Right atrium auricular region (tissue), 2 donors: Measurements from ENCODE around the gene NCAPD2. TPM values are rescaled to one million over a fixed set of nuclear protein-coding genes. Genes with fewer than 3 reads are reported as not detected.

Experiments used
- DNase-seq: peaks from one replicate; pipeline ENCODE4 v3.0.0-alpha.2; 2019; ENCODE audit warnings: low spot score
- H3K27ac ChIP-seq, 2 donors: fragments of 200-600 bp; sonication (generic); 1 replicate in 1 of 2; 2 replicates in 1 of 2; pipeline ENCODE4 v1.5.1; 2016 to 2019
- H3K27me3 ChIP-seq, 2 donors: fragments of 200-600 bp; sonication (generic); one replicate each; pipeline versions ENCODE4 v1.5.1 to v1.6.0; 2017 to 2019
- H3K36me3 ChIP-seq: fragments of 200-600 bp; sonication (generic); one replicate; pipeline ENCODE4 v1.5.1; 2016
- H3K4me1 ChIP-seq, 2 donors: fragments of 200-600 bp; sonication (generic); one replicate each; pipeline versions ENCODE4 v1.5.1 to v1.6.0; 2017 to 2019
- H3K4me3 ChIP-seq, 2 donors: fragments of 200-600 bp; sonication (generic); 1 replicate in 1 of 2; 2 replicates in 1 of 2; pipeline ENCODE4 v1.5.1; 2017 to 2019; ENCODE audit warnings: mild to moderate bottlenecking in 1 of 2, moderate library complexity in 1 of 2
- H3K9me3 ChIP-seq, 2 donors: fragments of 200-600 bp; sonication (generic); one replicate each; pipeline ENCODE4 v1.5.1; 2019
- CTCF ChIP-seq, 2 donors: fragments of 200-600 bp; sonication (generic); IDR thresholded peaks; one replicate each; pipeline ENCODE4 v1.5.1; 2019; ENCODE audit warnings: antibody characterized with exemption in 2 of 2
- total RNA-seq, 2 donors: library from RNA; depleted of rRNA; stranded (reverse); fragments of >200 nt; gene quantifications; one replicate each; pipeline ENCODE4 v1.1.0, GENCODE V29; 2016

Gene NCAPD2
- total RNA-seq, 2 donors from 2014 or later = 11.6 to 53.5 TPM

GRCh38 chr12:6562881-6563280 is 69.0 kb downstream of the NCAPD2 start:
- peaks cover 0 to 11% of the 10 kb centered on the region in 2 donors for H3K4me1 ChIP-seq
- no peaks in the 10 kb centered on the region for H3K9me3 ChIP-seq
- peaks cover 71% of the 10 kb centered on the region for H3K36me3 ChIP-seq
- H3K27ac ChIP-seq = no peak overlapping the region
- no peaks in the 10 kb centered on the region for H3K27me3 ChIP-seq
- no peak overlapping the region for H3K4me3 ChIP-seq
- no peak for DNase-seq
- TF ChIP-seq CTCF (IDR thresholded peaks at IDR 0.05) = no peak

GRCh38 chr12:6563448-6564050 is 69.6 kb downstream of the NCAPD2 start:
- H3K27me3 ChIP-seq = no peaks in the 10 kb centered on the region
- peaks cover 0 to 14% of the 10 kb centered on the region in 2 donors for H3K4me1 ChIP-seq
- no peak overlapping the region for H3K4me3 ChIP-seq
- no peak for DNase-seq
- H3K27ac ChIP-seq = no peak overlapping the region
- H3K36me3 ChIP-seq = peaks cover 71% of the 10 kb centered on the region
- H3K9me3 ChIP-seq = no peaks in the 10 kb centered on the region
- TF ChIP-seq CTCF (IDR thresholded peaks at IDR 0.05) = peak; percentile 41 to 76

- H3K36me3 ChIP-seq = peaks cover 62% of the 10 kb centered on the region
- H3K9me3 ChIP-seq = no peaks in the 10 kb centered on the region
- TF ChIP-seq CTCF (IDR thresholded peaks at IDR 0.05) = no peak
- H3K27me3 ChIP-seq = no peaks in the 10 kb centered on the region
- peaks cover 0 to 24% of the 10 kb centered on the region in 2 donors for H3K4me1 ChIP-seq
- H3K27ac ChIP-seq = peak overlapping the region in 1 of 2 donors; percentile 91
- H3K4me3 ChIP-seq = peak overlapping the region; percentile 71 to 76
- no peak for DNase-seq
These were observed 73.3 kb downstream of the NCAPD2 start for GRCh38 chr12:6567112-6567670.

- Histone ChIP-seq H3K27ac (no peak overlapping the region), H3K4me3 (no peak overlapping the region), H3K27me3 (no peaks in the 10 kb centered on the region), H3K36me3 (peaks cover 66% of the 10 kb centered on the region), H3K9me3 (no peaks in the 10 kb centered on the region), H3K4me1 (peaks cover 0 to 24% of the 10 kb centered on the region in 2 donors)
- no peak for DNase-seq
- TF ChIP-seq CTCF (IDR thresholded peaks at IDR 0.05) = no peak
These were observed 75.4 kb downstream of the NCAPD2 start for GRCh38 chr12:6569312-6569711.

GRCh38 chr12:6569786-6570185 is 75.9 kb downstream of the NCAPD2 start:
- no peaks in the 10 kb centered on the region for H3K27me3 ChIP-seq
- no peak overlapping the region for H3K4me3 ChIP-seq
- no peak overlapping the region for H3K27ac ChIP-seq
- H3K36me3 ChIP-seq = peaks cover 70% of the 10 kb centered on the region
- no peak for DNase-seq
- H3K4me1 ChIP-seq = peaks cover 0 to 24% of the 10 kb centered on the region in 2 donors
- TF ChIP-seq CTCF (IDR thresholded peaks at IDR 0.05) = no peak
- no peaks in the 10 kb centered on the region for H3K9me3 ChIP-seq
